GM12891 (cell line): Measurements from ENCODE around the gene DLGAP1.

ENCODE experiments used
- PAX5 ChIP-seq: IDR thresholded peaks from 2 replicates; pipeline ENCODE4 v1.6.1; 2011; ENCODE audit warnings: low read length, moderate library complexity, mild to moderate bottlenecking; ENCODE audit not compliant: insufficient read depth, severe bottlenecking
- POLR2A ChIP-seq: IDR thresholded peaks from 2 replicates; pipeline ENCODE4 v1.6.1; 2011; ENCODE audit warnings: low read depth, low read length, control low read depth
- POLR2AphosphoS5 ChIP-seq: IDR thresholded peaks from 2 replicates; pipeline ENCODE4 v1.6.1; 2011; ENCODE audit warnings: low read depth, low read length, control low read depth

DNA sequence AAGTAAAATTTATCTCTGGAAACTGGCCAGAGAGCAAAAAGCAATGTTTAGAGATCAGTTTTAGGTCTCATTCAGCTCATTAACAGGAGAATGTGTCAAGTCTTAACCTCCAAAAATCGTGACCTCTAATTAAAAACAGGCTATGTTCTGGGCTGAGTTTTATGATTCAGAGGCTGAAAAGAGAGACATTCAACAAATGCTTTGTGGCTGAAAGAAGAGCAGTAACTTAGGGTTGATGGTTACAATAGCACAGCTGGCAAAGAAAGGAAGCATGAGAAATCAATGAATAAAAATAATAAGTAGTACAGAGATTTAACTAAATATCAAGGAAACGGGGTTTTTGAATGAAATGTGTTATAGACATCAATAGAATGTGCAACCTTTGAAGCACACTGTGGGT is 992.1 kb downstream of the DLGAP1 start:
- TF ChIP-seq POLR2AphosphoS5 = no peak
- no peak for TF ChIP-seq POLR2A
- TF ChIP-seq PAX5 = no peak
